AG09309 (cell line): ENCODE data around the gene CSDE1.

ENCODE experiments used
- DNase-seq: peaks from one replicate; pipeline ENCODE4 v3.0.0-alpha.2; 2010; ENCODE audit warnings: low read depth
- H3K4me3 ChIP-seq: 2 replicates; pipeline ENCODE4 v1.5.1; 2011; ENCODE audit warnings: mild to moderate bottlenecking, low read depth, low read length, moderate library complexity; ENCODE audit not compliant: control insufficient read depth
- TF ChIP-seq, protein P1 (sequence below): IDR thresholded peaks from 2 replicates; pipeline ENCODE4 v1.5.1; 2011; ENCODE audit warnings: mild to moderate bottlenecking, low read depth, low read length, inconsistent platforms; ENCODE audit not compliant: insufficient read depth, control insufficient read depth; ENCODE audit errors: missing control alignments

Gene CSDE1

GRCh38 chr1:114728553-114728952 lies 29.2 kb downstream of the CSDE1 start:
- no peak for DNase-seq
- no peak overlapping the region for H3K4me3 ChIP-seq
- TF ChIP-seq, protein P1, sequence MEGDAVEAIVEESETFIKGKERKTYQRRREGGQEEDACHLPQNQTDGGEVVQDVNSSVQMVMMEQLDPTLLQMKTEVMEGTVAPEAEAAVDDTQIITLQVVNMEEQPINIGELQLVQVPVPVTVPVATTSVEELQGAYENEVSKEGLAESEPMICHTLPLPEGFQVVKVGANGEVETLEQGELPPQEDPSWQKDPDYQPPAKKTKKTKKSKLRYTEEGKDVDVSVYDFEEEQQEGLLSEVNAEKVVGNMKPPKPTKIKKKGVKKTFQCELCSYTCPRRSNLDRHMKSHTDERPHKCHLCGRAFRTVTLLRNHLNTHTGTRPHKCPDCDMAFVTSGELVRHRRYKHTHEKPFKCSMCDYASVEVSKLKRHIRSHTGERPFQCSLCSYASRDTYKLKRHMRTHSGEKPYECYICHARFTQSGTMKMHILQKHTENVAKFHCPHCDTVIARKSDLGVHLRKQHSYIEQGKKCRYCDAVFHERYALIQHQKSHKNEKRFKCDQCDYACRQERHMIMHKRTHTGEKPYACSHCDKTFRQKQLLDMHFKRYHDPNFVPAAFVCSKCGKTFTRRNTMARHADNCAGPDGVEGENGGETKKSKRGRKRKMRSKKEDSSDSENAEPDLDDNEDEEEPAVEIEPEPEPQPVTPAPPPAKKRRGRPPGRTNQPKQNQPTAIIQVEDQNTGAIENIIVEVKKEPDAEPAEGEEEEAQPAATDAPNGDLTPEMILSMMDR, result no peak

DNA sequence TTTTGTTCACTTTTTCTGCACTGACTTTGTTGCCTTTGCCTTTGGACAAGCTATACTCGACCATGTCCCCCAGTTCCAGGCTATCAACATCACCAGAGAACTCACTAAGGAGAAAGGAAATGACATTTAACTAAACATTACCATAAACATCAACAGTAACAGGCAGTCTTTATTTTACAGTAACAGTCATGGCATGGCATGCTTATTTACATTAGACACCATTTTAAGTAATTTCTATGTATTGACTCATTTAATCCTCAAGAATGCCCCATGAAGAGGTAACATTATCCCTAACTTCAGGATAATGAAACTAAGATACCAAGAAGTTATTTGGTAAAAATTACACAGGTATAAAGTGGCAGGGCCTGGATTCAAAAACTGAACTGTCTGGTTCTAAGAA lies 32.6 kb downstream of the CSDE1 start:
- no peak overlapping the region for H3K4me3 ChIP-seq
- TF ChIP-seq, protein P1, result no peak
- no peak for DNase-seq

GRCh38 chr1:114723915-114724314 lies 33.9 kb downstream of the CSDE1 start:
- H3K4me3 ChIP-seq, result no peak overlapping the region
- TF ChIP-seq, protein P1, result no peak
- no peak for DNase-seq

- TF ChIP-seq, protein P1, result no peak
- DNase-seq, result no peak
- no peak overlapping the region for H3K4me3 ChIP-seq
Measured at GRCh38 chr1:114723457-114723856, 34.3 kb downstream of the CSDE1 start.

GRCh38 chr1:114720492-114720891 lies 37.3 kb downstream of the CSDE1 start:
- TF ChIP-seq, protein P1, result no peak

DNA sequence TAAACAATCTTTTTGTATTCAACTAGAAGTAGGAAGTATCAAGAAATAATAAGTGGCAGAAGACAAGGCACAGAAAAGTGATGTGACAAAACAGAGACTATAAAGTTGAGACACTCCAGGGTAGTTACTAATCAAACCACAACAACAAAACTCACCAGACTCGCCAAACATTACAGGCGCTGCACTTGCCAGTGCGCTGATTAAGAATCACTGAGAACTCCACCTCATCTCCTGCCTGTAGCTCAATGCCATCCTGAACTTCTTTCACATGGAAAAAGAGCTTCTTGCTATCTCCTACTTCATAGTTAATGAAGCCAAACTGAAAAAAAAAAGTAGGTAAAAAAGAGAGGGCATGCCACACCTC lies 38.4 kb downstream of the CSDE1 start:
- no peak overlapping the region for H3K4me3 ChIP-seq
- no peak for DNase-seq
- TF ChIP-seq, protein P1, result no peak

More at GRCh38 chr1:114720492-114720891, 37.3 kb downstream of the CSDE1 start:
- no peak for DNase-seq
- H3K4me3 ChIP-seq, result no peak overlapping the region
